ENCODE measurements around the gene PCDH19.

Gene PCDH19

DNA sequence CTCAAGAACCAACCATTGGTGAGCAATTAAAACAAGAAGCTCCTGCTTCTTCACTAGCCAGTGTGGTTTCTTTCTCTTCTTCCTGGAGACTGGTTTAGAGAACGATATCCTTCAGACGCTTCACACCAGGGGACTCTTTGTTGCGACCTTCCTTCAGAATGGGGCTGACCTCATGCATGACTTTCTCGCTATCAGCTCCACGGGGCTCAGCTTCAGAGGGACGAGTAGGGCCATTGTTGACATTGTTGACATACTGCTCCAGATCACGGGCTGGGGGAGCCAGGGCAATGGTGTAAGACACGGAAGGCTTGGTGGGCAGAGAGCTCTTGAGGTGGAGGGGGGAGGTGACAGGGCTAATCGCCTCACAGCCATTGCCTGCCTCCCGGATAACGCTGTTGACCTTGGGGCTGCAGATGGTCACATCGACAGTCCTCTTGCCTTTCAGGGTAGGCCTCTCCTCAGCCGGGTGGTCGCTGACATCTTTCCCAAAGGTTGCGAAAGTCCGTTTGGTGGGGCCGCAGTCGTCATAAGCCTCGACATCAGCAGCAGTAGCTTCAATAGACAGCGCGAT, 113.8 kb downstream of the PCDH19 start:
- Mint-ChIP-seq H3K27me3 (ENCODE audit: low read depth) (no peaks in the 10 kb centered on the region), H3K9me3 (no peaks in the 10 kb centered on the region), H3K4me1 (ENCODE audit: low read depth) (no peaks in the 10 kb centered on the region), H3K27ac (no peak overlapping the region), H3K4me3 (no peak overlapping the region), H3K36me3 (ENCODE audit: low read depth) (no peaks in the 10 kb centered on the region)

DNA sequence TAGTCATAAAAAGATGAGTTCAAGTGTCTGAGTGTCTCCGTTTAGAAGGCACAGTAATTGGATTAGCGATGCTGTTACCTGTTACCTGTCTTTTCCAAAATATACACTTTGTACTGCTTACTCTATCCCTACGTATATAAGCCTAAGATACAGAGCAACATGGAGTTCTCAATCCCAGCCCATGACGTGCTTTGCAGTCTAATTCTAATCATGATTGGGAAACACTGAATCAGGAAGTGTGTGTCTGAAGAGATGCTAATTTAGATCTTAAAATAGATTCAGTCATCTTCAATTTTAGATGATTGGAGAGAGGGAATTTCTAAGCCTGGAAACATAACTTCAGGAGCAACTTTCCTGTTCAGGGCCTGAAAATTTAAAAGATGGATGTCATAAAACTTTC, 115.1 kb downstream of the PCDH19 start:
- H3K36me3 Mint-ChIP-seq (ENCODE audit: low read depth), result no peaks in the 10 kb centered on the region
- H3K9me3 Mint-ChIP-seq, result no peaks in the 10 kb centered on the region
- no peak overlapping the region for H3K27ac Mint-ChIP-seq
- H3K4me3 Mint-ChIP-seq, result no peak overlapping the region
- H3K4me1 Mint-ChIP-seq (ENCODE audit: low read depth), result no peaks in the 10 kb centered on the region
- H3K27me3 Mint-ChIP-seq (ENCODE audit: low read depth), result no peaks in the 10 kb centered on the region

DNA sequence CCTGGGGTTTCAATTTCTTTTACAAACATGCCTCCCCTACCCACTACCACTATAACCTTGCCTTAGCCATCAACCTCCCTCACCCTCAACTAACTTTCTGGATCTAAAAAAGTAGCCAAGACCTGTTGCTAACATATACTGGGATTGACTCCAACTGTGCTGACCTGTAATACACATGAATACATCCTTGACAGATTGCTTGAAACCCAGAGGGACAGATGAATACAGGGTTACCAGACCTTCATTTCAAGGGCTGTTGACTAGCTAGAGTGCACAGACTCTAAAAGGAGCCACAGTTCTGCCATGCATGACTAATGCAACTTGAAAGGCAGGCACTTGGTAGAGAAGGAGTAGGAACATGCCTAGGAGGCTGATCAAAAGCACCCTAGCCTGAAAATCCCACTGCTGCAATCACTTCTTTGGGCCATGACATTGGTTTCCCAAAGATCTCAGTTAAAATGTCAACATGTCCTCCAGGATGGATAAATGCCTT, 121.0 kb downstream of the PCDH19 start:
- Mint-ChIP-seq H3K27ac (no peak overlapping the region), H3K27me3 (ENCODE audit: low read depth) (no peaks in the 10 kb centered on the region), H3K36me3 (ENCODE audit: low read depth) (no peaks in the 10 kb centered on the region), H3K9me3 (no peaks in the 10 kb centered on the region), H3K4me1 (ENCODE audit: low read depth) (no peaks in the 10 kb centered on the region), H3K4me3 (no peak overlapping the region)

DNA sequence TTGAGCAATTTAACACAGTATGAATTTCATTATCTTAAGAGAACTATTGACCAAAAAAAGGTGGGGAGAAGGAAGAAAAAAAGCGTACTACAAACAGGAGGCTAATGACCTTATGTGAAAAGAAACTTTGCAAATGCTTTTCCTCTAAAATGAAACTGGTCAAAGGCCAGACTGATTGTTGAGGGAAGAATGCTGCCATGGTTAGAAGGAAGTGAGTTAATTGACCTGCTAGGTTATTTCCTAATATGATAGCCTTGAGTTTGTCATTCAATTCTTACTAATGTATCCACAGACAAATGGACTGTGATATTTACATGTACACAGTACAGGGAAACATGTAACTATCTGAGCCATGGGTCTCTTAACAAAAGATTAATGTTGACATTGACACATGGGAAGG, 132.8 kb downstream of the PCDH19 start:
- Mint-ChIP-seq H3K36me3 (ENCODE audit: low read depth) (no peaks in the 10 kb centered on the region), H3K9me3 (no peaks in the 10 kb centered on the region), H3K4me1 (ENCODE audit: low read depth) (no peaks in the 10 kb centered on the region), H3K27me3 (ENCODE audit: low read depth) (no peaks in the 10 kb centered on the region), H3K4me3 (no peak overlapping the region), H3K27ac (no peak overlapping the region)

DNA sequence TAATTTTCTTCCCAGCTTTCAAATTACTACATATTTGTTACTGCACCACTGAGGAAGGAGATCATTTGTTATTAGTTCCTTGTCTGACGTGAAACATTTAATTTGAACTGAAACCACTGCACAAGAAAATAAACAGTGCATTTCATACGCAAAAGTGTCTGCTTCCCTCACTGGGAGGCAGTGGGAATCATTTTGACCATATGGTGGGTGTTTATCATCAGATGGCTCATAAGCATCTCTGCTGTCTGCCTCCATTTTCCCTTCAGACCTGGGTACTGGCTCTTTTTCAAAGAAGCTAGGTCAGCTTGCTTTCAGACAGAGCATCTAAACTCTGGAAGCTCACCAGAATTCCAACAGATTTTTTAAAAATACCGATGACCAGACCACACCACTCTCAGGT, 135.2 kb downstream of the PCDH19 start:
- Mint-ChIP-seq H3K4me1 (ENCODE audit: low read depth) (no peaks in the 10 kb centered on the region), H3K27me3 (ENCODE audit: low read depth) (no peaks in the 10 kb centered on the region), H3K36me3 (ENCODE audit: low read depth) (no peaks in the 10 kb centered on the region), H3K27ac (no peak overlapping the region), H3K9me3 (no peaks in the 10 kb centered on the region), H3K4me3 (no peak overlapping the region)

DNA sequence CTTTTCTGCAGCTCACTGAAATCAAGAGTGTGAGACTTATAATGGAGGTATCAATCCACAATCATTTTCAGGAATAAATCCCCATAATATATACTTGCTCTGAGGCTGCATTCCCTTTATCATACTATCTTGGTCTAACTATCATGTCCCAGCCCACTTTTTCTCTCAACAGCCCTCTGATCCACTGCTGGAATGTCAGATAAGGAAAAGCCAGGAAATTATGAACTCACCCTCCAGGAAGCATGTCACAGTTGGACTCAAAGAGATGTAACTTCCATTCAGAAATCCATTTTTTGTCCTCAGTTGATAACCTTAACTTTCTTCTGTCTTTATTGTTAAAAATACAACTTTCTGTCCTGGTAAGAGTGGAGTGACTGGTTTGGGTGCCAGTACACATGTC, 144.9 kb downstream of the PCDH19 start:
- Mint-ChIP-seq H3K4me3 (no peak overlapping the region), H3K27me3 (ENCODE audit: low read depth) (no peaks in the 10 kb centered on the region), H3K9me3 (no peaks in the 10 kb centered on the region), H3K27ac (no peak overlapping the region), H3K4me1 (ENCODE audit: low read depth) (no peaks in the 10 kb centered on the region), H3K36me3 (ENCODE audit: low read depth) (no peaks in the 10 kb centered on the region)

DNA sequence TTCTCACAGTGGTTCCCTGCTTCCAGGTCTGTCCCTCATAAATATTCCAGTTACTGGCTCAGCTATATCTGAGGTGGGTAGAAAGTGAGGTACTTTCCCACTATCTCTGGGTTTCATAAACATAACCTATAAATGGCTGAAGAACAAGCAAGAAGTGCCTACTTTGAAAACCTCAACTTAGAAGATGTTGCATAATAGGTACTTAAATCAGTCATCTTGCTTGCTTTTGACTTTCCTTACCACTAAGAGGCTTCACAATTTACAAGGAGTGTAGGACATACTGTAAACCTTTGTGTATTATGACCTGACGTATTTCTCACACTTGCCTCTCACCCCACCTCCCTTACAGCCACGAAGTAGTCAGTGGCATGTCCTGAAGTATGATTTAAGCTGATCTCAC, 145.9 kb downstream of the PCDH19 start:
- Mint-ChIP-seq H3K4me3 (no peak overlapping the region), H3K9me3 (no peaks in the 10 kb centered on the region), H3K36me3 (ENCODE audit: low read depth) (no peaks in the 10 kb centered on the region), H3K27ac (no peak overlapping the region), H3K27me3 (ENCODE audit: low read depth) (no peaks in the 10 kb centered on the region), H3K4me1 (ENCODE audit: low read depth) (no peaks in the 10 kb centered on the region)

DNA sequence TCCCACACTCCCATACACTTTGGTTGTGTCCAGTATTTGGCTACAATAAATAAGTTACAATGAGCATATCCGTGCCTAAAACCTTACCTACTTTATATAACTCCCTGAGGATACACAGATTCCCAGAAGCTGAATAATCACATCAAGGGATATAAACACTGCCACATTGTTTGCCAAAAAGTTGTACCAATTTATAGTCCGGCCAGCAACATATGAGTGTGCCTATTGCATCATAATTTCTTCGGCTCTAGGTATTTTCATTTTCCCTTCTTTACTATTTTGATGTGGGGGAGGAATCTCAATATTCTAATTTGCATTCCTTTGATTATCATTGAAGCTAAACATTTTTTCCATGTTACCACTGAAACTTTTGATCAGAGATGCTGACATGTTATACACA, 146.4 kb downstream of the PCDH19 start:
- no peaks in the 10 kb centered on the region for H3K9me3 Mint-ChIP-seq

DNA sequence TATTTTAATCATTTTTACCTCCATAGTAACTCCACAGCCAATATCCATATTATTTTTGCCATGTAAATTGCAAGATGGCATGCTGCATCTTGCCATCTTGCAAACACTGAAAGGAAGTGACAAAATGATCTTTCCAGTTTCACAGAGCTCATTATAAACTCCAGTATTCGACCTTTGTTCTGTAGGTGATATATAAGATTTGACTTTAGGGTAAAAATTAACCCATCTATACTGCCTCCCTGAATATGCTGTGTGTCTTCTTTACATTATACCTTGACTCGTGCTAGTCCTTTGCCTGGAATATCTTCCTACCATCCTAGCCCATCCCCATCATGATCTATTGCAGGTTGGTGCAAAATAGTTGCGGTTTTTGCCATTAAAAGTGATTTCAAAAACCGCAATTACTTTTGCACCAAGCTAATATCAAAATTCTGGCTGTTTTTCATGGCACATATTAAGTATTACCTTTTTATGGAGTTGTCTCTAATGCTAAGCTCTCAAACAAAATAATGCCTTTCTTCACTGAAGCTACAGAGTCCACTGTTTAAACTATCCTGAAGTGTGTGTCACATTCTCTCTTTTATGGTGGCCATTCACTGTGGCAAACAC, 161.1 kb downstream of the PCDH19 start:
- no peak overlapping the region for H3K4me3 Mint-ChIP-seq
- H3K36me3 Mint-ChIP-seq (ENCODE audit: low read depth), result no peaks in the 10 kb centered on the region
- H3K27ac Mint-ChIP-seq, result no peak overlapping the region
- no peaks in the 10 kb centered on the region for H3K4me1 Mint-ChIP-seq (ENCODE audit: low read depth)
- H3K27me3 Mint-ChIP-seq (ENCODE audit: low read depth), result no peaks in the 10 kb centered on the region
- H3K9me3 Mint-ChIP-seq, result peaks cover 3% of the 10 kb centered on the region

More for the DNA sequence above, 146.4 kb downstream of the PCDH19 start:
- Mint-ChIP-seq H3K27ac (no peak overlapping the region), H3K4me3 (no peak overlapping the region), H3K4me1 (ENCODE audit: low read depth) (no peaks in the 10 kb centered on the region), H3K36me3 (ENCODE audit: low read depth) (no peaks in the 10 kb centered on the region), H3K27me3 (ENCODE audit: low read depth) (no peaks in the 10 kb centered on the region)

DNA sequence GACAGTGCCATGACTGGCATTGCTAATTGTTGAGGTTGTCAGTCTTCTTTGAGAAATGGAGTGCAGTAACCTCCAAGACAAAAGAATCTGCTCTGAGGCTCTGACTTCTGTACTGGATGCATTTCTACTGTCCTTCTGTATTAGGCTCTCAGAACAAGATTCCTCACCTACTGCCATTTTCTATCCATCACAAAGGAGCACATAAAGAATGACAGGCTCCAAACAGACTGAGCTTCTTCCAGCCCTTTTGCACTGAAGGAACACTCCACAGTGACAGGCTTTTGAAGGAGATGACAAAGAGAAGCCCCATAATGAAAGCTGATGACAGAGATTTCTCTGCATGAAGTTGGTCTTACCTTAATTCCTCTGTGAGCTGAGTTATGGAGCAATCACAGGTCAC, 162.2 kb downstream of the PCDH19 start:
- no peak overlapping the region for H3K27ac Mint-ChIP-seq
- H3K4me3 Mint-ChIP-seq, result no peak overlapping the region
- H3K36me3 Mint-ChIP-seq (ENCODE audit: low read depth), result no peaks in the 10 kb centered on the region
- H3K27me3 Mint-ChIP-seq (ENCODE audit: low read depth), result no peaks in the 10 kb centered on the region
- H3K9me3 Mint-ChIP-seq, result peaks cover 3% of the 10 kb centered on the region
- H3K4me1 Mint-ChIP-seq (ENCODE audit: low read depth), result no peaks in the 10 kb centered on the region

DNA sequence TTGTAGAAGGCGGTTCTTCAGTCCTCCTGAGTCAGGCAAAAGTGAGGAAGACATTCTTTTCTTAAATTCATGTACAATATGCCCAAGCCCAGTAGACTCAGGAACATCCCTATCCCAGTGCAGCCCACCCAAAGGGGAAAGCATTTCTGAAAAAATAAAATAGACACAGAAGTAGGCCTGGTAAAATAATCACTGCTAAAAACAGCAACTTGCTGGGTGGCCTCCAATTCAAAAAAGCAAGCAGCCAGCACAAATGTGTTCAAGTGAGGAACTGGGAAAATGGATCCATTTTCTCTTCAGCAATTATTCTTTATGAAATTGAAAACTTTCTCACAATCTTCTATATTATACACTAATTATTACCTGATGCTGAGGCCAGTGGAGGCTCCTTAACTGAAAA, 165.4 kb downstream of the PCDH19 start:
- Mint-ChIP-seq H3K36me3 (ENCODE audit: low read depth) (no peaks in the 10 kb centered on the region), H3K4me1 (ENCODE audit: low read depth) (no peaks in the 10 kb centered on the region), H3K9me3 (peaks cover 7% of the 10 kb centered on the region), H3K27me3 (ENCODE audit: low read depth) (no peaks in the 10 kb centered on the region), H3K27ac (no peak overlapping the region), H3K4me3 (no peak overlapping the region)

All from T-helper 1 cell treated with Interleukin-12 subunit alpha and Interleukin-12 subunit beta and Interleukin-4 antibody, amounts not matched to agents 30 μg/mL and 1 μg/mL, for 36 hours (primary cell).